Peyer's patch (tissue), 4 donors: Measurements from ENCODE around the gene PPP2R5D.

Source experiments
- POLR2A ChIP-seq, 2 donors: fragments of 450-650 bp; IDR thresholded peaks; one replicate each; pipeline ENCODE4 v1.5.1; 2017; ENCODE audit warnings: antibody characterized with exemption in 2 of 2, mild to moderate bottlenecking in 2 of 2, moderate library complexity in 2 of 2
- TF ChIP-seq, protein P1 (sequence below), 6 experiments: fragments of 450-650 bp in 4 of 6; fragments of 200-600 bp in 2 of 6; sonication (generic) in 1 of 6; IDR thresholded peaks; one replicate each; pipeline ENCODE4 v1.5.1; 2017 to 2019; ENCODE audit warnings: antibody characterized with exemption in 6 of 6, mild to moderate bottlenecking in 3 of 6, moderate library complexity in 1 of 6

DNA sequence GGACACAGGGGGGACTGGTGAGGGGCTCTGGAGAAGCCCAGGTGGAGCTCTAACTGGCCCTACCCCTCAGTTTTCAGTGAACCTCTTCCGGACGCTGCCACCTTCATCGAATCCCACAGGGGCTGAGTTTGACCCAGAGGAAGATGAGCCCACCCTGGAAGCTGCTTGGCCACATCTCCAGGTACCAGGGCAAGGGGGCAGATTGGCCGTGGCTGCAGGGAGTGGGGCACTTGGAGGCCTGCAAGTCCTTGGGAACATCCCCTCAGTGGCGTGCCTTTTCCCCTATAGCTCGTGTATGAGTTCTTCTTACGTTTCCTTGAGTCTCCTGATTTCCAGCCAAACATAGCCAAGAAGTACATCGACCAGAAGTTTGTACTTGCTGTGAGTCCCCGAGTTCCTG lies 22.8 kb downstream of the PPP2R5D start:
- no peak for TF ChIP-seq POLR2A (IDR thresholded peaks at IDR 0.05)
- TF ChIP-seq, protein P1, sequence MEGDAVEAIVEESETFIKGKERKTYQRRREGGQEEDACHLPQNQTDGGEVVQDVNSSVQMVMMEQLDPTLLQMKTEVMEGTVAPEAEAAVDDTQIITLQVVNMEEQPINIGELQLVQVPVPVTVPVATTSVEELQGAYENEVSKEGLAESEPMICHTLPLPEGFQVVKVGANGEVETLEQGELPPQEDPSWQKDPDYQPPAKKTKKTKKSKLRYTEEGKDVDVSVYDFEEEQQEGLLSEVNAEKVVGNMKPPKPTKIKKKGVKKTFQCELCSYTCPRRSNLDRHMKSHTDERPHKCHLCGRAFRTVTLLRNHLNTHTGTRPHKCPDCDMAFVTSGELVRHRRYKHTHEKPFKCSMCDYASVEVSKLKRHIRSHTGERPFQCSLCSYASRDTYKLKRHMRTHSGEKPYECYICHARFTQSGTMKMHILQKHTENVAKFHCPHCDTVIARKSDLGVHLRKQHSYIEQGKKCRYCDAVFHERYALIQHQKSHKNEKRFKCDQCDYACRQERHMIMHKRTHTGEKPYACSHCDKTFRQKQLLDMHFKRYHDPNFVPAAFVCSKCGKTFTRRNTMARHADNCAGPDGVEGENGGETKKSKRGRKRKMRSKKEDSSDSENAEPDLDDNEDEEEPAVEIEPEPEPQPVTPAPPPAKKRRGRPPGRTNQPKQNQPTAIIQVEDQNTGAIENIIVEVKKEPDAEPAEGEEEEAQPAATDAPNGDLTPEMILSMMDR (IDR thresholded peaks at IDR 0.05), result no peak
